ENCODE results near the gene MYH15.

DNA sequence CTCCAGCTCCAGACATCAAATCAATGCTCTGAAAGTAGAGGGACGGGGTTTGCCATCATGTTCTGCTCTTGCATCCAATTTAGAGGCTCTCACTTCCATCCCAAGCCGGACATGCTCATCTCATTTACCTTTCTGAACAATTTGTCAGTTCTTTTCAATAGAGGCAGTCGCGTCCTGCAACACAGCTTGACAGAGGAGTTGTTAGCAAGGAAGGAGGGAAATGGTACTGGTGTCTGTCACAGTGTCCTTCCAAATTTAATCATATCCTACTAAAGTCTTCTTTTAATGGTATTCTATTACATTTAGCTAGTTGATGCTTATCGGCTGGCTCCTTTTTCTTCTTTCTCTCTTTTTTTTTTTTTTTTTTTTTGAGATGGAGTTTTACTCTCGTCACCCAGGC lies 168.5 kb downstream of the MYH15 start:
- no peak for TF ChIP-seq POLR2AphosphoS5 (IDR thresholded peaks at IDR 0.05; ENCODE audit: borderline replicate concordance, low read depth, low read length)
- no peak for TF ChIP-seq EZH2 (IDR thresholded peaks at IDR 0.05)

All from SK-N-MC (cell line).